ENCODE data around the gene LNX2. TPM values are rescaled to one million over a fixed set of nuclear protein-coding genes. Genes with fewer than 3 reads are reported as not detected.

The LNX2 gene
- total RNA-seq, 1 experiment from 2014 or later = 12.1 TPM

DNA sequence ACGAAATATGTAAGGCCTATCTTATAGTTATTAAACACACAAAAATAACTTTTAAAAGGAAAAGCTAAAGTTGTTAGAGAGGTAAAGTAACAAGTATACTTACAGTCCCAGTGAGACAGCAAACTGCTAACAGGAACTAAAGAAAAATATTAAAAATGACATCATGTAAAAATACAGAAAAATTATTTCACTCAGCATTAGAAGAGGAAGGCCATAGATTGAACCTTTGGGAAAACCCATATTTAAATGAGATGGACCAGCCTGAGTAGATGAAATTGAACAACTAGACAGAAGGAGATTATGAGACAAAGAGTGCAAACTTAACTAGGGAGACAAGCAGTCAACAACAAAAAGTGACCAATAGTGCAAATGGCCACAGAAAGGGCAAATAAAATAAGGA lies 49.4 kb downstream of the LNX2 start:
- ChIA-PET POLR2A (no interaction called here), CTCF (no interaction called here), RAD21 (ENCODE audit: low non-redundant PET in 1 of 2, low total read pairs in 2 of 2, uncharacterized antibody in 2 of 2, unreplicated experiment in 2 of 2) (no interaction called here)
- Histone ChIP-seq H3K9me3 (ENCODE audit: control insufficient read depth in 1 of 2, insufficient read depth in 1 of 2, low read depth in 1 of 2, low read length in 2 of 2) (no peaks in the 10 kb centered on the region), H3K4me1 (ENCODE audit: control insufficient read depth in 1 of 2, insufficient read depth in 2 of 2, low read length in 2 of 2) (no peaks in the 10 kb centered on the region), H3K4me2 (ENCODE audit: low read length) (no peak overlapping the region), H3K79me2 (ENCODE audit: insufficient read depth, low read length) (no peaks in the 10 kb centered on the region; the same call in 1 of the 2 replicates), H4K20me1 (ENCODE audit: insufficient read depth) (no peaks in the 10 kb centered on the region), H3K36me3 (ENCODE audit: control insufficient read depth in 1 of 2, insufficient read depth in 2 of 2, low read length in 2 of 2) (0 out of 4 replicates have a peak, but pooled peaks cover 0 to 11% of the 10 kb centered on the region in 2 experiments), H3K9me2 (ENCODE audit: insufficient read depth) (no peaks in the 10 kb centered on the region), H3K9ac (ENCODE audit: low read length) (no peak overlapping the region), H3K27me3 (ENCODE audit: insufficient read depth, low read length) (no peaks in the 10 kb centered on the region), H3K27ac (ENCODE audit: low read depth, low read length) (no peak overlapping the region), H3K4me3 (replicated peaks in 1 of 2; ENCODE audit: low read depth in 1 of 2, low read length in 2 of 2) (no peak overlapping the region), H2AFZ (ENCODE audit: low read depth, low read length, poor library complexity, severe bottlenecking) (no peak overlapping the region)
- intact Hi-C loops (cut with micrococcal nuclease) = no loop called here
- no peak for DNase-seq (ENCODE audit: low read depth, low spot score)
- TF ChIP-seq, protein P1, sequence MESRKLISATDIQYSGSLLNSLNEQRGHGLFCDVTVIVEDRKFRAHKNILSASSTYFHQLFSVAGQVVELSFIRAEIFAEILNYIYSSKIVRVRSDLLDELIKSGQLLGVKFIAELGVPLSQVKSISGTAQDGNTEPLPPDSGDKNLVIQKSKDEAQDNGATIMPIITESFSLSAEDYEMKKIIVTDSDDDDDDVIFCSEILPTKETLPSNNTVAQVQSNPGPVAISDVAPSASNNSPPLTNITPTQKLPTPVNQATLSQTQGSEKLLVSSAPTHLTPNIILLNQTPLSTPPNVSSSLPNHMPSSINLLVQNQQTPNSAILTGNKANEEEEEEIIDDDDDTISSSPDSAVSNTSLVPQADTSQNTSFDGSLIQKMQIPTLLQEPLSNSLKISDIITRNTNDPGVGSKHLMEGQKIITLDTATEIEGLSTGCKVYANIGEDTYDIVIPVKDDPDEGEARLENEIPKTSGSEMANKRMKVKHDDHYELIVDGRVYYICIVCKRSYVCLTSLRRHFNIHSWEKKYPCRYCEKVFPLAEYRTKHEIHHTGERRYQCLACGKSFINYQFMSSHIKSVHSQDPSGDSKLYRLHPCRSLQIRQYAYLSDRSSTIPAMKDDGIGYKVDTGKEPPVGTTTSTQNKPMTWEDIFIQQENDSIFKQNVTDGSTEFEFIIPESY (IDR thresholded peaks at IDR 0.05; ENCODE audit: extremely low read depth, insufficient replicate concordance, low read length) = no peak
- no peak for TF ChIP-seq EZH2 (IDR thresholded peaks at IDR 0.05)
- TF ChIP-seq FOSL1 (IDR thresholded peaks at IDR 0.05; ENCODE audit: low read depth) = no peak
- TF ChIP-seq SIN3A (IDR thresholded peaks at IDR 0.05; ENCODE audit: low read depth) = no peak
- no peak for TF ChIP-seq YY1 (IDR thresholded peaks at IDR 0.05; ENCODE audit: extremely low read depth, insufficient replicate concordance, low read depth, low read length)
- TF ChIP-seq JUND (IDR thresholded peaks at IDR 0.05) = no peak
- TF ChIP-seq RAD21 (IDR thresholded peaks at IDR 0.05; ENCODE audit: low read depth) = no peak
- no peak for TF ChIP-seq ZFX (IDR thresholded peaks at IDR 0.05)
- TF ChIP-seq POLR2AphosphoS5 (IDR thresholded peaks at IDR 0.05; ENCODE audit: low read depth, low read length) = no peak
- no peak for TF ChIP-seq SP1 (IDR thresholded peaks at IDR 0.05; ENCODE audit: low read depth)
- TF ChIP-seq POLR2A (IDR thresholded peaks at IDR 0.05; ENCODE audit: borderline replicate concordance, extremely low read depth, insufficient read depth, insufficient read length) = no peak
- TF ChIP-seq ZNF274 (IDR thresholded peaks at IDR 0.05; ENCODE audit: low read depth, low read length) = no peak
- TF ChIP-seq TCF7L2 (IDR thresholded peaks at IDR 0.05; ENCODE audit: borderline replicate concordance, extremely low read depth, insufficient read depth, insufficient read length) = no peak
- BruUV-seq (replicated peaks) = no TSS peak
- no peak for ATAC-seq
